NCI-H1694 (cell line): ENCODE measurements around the gene SLCO4A1.

Source experiments
- DNase-seq: peaks from one replicate; lab custom pipeline; 2025; lab: John Stamatoyannopoulos, UW

The SLCO4A1 gene

GRCh38 chr20:62701161-62702012, 59.1 kb downstream of the SLCO4A1 start:
- DNase-seq: no peak

- no peak for DNase-seq
Observed at GRCh38 chr20:62702013-62702300, 59.7 kb downstream of the SLCO4A1 start.

GRCh38 chr20:62702895-62703852, 60.9 kb downstream of the SLCO4A1 start:
- DNase-seq: peak; percentile 70

DNA sequence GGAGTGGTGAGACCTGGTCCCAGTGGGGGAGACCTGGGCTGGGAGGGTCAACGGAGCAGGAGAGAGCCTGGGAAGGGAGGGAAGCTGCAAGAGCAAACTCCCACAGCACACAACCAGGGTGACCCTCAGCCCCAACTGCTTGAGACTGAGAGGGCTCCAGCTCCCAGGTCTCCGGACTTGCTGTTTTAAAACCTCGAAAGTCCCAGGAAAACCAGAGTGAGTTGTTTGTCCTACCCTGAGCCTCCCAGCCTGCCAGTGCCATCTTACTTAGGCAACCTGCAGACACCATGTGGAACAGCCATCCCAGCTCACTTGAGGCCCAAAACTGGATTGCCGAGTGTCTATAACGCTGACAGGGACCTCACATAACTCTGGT, 61.5 kb downstream of the SLCO4A1 start:
- no peak for DNase-seq

- peak; percentile 88 for DNase-seq
Observed at GRCh38 chr20:62704341-62704948, 62.1 kb downstream of the SLCO4A1 start.

GRCh38 chr20:62705627-62706026, 63.3 kb downstream of the SLCO4A1 start:
- DNase-seq: no peak

GRCh38 chr20:62706344-62706743, 64.0 kb downstream of the SLCO4A1 start:
- no peak for DNase-seq

DNA sequence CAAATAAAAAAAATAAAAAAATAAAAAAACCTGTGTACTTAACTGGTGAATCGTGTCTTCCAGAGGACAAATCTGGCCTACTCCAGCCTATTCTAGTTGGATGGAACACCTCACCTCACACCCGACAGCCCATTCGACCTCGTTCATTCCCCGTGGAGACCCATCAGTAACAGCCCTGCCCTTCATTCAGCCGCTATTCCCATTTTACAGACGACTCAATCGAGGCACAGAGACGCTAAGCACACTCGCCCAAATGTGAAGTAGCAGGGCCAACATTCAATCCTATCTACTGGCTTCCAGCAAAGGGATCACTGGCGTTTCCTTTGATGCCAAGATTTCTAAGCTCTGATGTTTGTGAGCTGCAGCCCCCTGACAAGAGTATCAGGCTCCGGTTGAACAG, 64.6 kb downstream of the SLCO4A1 start:
- DNase-seq: no peak

DNA sequence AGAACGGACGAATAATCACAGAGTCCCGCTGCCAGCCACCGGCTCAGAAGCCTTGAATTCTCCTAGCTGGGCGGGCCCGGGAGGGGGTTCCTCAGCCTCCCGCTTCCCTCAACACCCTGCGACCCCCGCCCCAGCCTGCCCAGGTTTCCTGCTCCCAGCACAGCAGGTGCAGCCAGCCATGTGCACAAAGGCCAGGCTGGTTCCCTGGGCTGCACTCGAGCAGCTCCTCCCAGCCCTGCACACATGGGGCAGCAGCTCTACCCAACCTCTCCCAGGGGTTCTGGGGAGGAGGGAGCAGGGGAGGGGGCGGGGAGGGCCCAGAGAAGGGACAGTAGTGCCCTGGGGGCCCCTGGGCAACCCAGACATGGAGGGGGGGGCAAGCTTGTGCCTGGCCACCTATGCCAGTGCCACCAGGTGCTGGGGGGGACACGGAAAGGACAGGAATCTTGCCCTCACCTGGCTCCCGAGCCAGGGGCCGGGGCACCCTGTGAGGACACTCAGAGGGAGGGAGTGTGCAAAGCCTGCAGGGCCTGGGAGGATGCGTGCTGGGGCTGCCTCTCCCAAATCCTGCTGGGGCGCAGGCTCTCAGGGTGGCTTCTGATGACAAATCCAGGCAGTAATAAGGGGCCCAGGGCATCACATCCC, 65.1 kb downstream of the SLCO4A1 start:
- no peak for DNase-seq

- peak; percentile 78 for DNase-seq
Observed at GRCh38 chr20:62707921-62708521, 65.7 kb downstream of the SLCO4A1 start.

DNA sequence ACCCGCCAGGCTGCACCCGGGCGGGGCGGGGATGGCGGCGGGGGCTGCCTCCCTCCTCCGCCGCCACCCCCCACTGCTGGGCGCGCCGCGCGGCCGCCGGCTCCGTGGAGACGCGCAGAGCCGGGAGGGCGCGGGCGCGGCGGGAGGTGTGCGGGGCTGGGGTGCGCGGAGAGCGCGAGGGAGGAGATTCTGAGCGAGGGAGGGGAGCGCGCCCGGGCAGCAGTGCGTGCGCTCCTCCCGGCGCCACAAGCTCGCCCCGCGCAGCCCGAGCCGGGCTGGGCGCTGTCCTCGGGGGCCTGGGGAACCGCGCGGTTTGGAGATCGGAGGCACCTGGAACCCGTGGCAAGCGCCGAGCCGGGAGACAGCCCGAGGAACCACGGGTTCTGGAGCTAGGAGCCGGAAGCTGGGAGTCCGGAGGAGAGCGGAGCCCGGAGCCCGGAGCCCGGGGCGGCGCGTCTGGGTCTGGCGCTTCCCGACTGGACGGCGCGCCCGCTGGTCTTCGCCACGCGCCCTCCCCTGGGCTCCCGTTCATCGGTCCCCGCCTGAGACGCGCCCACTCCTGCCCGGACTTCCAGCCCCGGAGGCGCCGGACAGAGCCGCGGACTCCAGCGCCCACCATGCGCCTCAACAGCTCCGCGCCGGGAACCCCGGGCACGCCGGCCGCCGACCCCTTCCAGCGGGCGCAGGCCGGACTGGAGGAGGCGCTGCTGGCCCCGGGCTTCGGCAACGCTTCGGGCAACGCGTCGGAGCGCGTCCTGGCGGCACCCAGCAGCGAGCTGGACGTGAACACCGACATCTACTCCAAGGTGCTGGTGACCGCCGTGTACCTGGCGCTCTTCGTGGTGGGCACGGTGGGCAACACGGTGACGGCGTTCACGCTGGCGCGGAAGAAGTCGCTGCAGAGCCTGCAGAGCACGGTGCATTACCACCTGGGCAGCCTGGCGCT, 66.6 kb downstream of the SLCO4A1 start, which contains the start of gene NTSR1:
NTSR1 (plus strand) TSS at position 246 of the 946 bp plus-strand sequence; CDS start at position 618, 372 bp downstream.
- no peak for DNase-seq

DNA sequence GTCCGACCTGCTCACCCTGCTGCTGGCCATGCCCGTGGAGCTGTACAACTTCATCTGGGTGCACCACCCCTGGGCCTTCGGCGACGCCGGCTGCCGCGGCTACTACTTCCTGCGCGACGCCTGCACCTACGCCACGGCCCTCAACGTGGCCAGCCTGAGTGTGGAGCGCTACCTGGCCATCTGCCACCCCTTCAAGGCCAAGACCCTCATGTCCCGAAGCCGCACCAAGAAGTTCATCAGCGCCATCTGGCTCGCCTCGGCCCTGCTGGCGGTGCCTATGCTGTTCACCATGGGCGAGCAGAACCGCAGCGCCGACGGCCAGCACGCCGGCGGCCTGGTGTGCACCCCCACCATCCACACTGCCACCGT, 67.2 kb downstream of the SLCO4A1 start:
- DNase-seq: no peak

DNA sequence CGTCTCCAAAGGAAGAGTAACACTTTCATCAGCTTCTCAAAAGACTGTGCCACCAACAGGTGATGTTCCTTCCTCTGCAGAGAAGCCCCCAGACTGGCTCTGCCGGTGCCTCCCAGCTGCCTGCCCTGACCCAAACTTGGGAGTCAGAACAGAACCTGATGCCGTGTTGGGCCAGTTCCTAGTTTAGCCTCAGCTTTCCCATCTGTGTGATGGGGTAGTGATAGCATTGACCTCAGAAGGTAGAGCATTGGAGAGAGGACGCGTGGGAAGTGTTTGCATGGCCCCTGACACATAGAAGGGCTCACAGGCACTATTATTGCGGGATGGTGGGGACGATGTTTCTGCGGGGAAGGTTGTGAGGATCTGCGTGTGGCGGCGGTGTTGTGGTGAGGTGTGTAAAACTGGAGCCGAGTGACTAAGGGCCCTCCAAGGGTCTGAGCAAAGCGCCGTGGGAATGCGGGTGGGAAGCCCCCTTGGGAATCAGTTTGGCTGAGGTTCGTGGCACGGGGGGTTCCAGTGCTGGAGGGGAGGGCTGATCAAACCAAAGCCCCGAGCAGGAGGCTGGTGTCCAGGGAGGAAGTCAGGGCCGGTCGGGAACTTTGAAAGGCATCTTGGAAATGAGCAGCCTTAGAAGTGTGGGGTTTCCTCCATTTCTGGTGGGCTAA, 68.0 kb downstream of the SLCO4A1 start:
- DNase-seq: no peak

- DNase-seq: no peak
Observed at GRCh38 chr20:62710886-62711702, 68.8 kb downstream of the SLCO4A1 start.

GRCh38 chr20:62711703-62712101, 69.4 kb downstream of the SLCO4A1 start:
- DNase-seq: no peak

GRCh38 chr20:62712606-62713005, 70.3 kb downstream of the SLCO4A1 start:
- no peak for DNase-seq

GRCh38 chr20:62714006-62714405, 71.7 kb downstream of the SLCO4A1 start:
- no peak for DNase-seq

GRCh38 chr20:62714799-62715198, 72.5 kb downstream of the SLCO4A1 start:
- DNase-seq: no peak

- no peak for DNase-seq
Observed at GRCh38 chr20:62715201-62715600, 72.9 kb downstream of the SLCO4A1 start.
